GM12872 (cell line): ENCODE measurements around the gene FXYD6.

Source experiments
- TF ChIP-seq, protein P1 (sequence below): IDR thresholded peaks from 3 replicates; pipeline ENCODE4 v1.5.1; 2011; ENCODE audit warnings: low read depth, mild to moderate bottlenecking, low read length, moderate library complexity; ENCODE audit not compliant: insufficient read depth

FXYD6 gene

DNA sequence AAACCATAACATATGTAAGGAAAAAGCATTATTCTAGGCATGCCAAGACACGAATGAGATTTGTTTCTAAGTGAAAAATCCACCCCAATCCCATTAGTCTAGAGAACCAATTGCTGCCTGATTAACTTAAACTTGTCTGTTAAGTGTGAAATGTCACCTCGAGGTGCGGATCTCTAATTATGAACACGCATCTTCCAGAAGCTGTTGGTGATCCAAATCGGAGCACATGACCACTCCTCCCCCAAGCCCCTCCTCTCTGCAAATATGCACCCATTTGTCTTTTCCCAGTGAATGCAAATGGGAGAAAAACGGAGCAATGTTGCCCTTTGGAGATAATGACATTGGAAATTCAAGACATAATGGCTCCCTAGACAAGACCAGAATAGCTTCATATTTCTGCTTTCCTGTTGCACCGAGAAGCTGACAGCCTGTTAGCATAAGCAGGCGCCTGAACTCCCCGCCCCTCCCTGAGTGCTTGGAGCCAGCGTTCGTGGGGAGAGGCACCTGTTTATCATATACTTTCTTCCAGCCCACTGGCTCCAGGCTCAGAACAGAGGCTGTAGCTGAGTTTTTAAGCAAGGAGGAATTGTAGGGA is 6.0 kb upstream of the FXYD6 start:
- TF ChIP-seq, protein P1, sequence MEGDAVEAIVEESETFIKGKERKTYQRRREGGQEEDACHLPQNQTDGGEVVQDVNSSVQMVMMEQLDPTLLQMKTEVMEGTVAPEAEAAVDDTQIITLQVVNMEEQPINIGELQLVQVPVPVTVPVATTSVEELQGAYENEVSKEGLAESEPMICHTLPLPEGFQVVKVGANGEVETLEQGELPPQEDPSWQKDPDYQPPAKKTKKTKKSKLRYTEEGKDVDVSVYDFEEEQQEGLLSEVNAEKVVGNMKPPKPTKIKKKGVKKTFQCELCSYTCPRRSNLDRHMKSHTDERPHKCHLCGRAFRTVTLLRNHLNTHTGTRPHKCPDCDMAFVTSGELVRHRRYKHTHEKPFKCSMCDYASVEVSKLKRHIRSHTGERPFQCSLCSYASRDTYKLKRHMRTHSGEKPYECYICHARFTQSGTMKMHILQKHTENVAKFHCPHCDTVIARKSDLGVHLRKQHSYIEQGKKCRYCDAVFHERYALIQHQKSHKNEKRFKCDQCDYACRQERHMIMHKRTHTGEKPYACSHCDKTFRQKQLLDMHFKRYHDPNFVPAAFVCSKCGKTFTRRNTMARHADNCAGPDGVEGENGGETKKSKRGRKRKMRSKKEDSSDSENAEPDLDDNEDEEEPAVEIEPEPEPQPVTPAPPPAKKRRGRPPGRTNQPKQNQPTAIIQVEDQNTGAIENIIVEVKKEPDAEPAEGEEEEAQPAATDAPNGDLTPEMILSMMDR: no peak

DNA sequence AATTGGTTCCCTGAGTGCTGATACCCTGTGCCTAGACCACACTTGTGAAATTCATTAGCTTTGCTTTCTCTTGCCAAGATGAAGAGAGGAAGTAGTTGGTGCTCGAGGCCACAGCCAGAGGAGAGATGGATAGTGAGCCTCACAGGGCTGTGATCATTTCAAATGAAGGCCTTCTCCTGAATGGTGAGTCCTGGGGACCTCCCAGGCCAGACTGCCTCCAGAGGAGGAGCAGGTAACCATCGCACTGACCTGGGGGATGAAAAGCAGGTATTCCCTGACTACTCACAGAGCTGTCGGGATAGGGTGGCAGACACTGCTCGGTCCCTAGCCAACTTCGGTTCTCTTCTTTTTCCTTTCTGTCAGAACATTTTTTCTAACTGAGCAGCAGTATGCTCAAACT is 4.8 kb upstream of the FXYD6 start:
- TF ChIP-seq, protein P1: no peak

DNA sequence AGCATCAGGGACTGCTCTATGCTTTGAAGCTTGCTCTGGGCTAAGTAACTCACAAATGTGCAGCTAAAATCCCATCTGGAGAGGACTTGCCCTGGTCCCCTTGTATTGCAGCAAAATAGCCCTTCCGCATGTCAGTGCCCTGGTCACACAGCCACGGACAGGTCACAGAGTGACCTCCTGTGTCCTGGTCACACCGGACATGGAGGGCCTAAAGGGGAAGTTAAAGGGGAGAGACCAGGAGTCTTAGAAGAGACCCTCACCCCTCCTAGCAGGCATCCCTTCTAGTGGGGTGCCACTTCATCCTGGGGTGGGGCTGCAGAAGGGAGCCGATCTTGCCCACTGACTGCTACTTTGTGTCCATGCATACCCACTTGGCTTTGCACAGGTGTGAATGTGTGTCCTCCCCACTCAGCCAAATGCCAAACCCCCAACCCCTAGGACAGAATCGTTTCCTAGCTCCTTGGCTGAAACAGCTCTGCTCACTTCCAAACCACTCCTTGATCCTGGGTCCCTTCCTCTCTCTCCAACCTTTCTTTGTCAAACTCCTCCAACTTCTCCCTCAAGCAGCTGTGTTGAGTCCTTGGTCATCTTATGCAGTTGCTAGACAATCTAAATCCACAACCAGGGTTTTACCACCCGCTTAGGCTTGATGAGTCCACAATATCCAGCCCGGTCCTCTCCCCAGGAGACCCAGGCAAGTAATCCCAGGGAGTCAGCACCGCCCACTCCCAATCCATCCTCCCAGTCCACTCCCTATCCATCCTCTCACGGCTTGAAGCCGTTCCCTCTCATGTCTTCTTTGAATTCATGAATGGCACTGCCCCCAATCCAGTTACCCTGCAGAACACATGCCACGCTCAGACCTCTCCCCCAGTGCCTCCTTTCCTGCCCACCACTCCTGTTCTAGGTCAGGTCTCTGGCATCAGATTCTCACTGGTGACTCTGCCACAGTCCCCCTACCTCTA is 3.3 kb upstream of the FXYD6 start:
- TF ChIP-seq, protein P1: no peak

DNA sequence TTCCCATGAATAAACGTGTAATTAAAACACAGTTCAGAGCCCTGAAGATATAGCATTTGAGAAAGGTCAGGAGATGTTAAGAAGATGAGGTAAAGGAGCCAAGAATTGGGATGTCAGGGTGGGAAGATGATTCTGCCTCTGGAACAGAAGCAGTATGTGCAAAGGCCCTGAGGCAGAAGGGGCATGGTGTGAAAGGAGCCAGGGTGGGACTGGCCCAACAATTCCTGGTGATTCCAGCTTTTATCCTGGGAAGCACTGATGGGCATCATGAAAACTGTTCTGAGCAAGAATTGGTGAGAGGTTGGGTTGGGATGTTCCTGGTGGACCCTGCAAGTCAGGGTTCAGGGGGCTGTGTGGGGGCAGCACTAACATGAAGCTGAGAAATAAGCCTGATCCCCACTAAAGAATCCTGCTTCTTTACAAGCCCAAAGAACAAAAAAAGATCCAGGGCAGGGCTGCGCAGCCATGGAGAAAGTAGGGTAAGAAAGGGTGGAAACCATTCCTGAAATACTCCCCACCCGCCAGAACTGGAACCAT is 2.5 kb upstream of the FXYD6 start:
- TF ChIP-seq, protein P1: no peak

DNA sequence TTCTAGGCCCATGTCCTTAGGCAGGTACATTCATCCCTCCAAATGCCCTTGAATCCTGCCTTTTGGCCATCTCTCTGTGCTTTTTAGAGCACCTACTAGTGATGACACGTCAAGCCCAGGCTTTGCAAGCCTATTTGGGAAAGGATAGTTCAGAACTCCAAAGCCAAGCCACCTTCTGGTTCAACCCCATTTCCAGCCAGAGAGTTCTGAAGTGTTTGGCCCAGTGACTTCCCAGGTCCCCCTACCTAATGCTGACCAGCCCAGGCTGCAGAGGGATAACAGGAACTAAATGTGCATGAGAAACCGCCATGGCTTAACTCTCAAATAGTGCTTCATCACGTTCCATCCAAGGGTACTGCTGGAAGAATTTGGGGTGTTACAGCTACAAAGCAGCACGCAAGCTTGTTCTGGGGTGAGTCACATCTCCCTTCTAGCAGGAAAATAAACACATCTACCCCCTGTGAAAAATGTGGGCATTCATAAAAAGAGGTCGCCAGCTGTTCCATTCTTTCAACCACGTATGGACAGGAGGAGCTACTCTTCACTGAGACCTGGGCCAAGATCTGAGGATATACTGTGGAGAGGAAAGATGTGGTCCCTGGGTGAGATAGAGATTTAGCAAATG is 2.0 kb upstream of the FXYD6 start:
- TF ChIP-seq, protein P1: no peak

DNA sequence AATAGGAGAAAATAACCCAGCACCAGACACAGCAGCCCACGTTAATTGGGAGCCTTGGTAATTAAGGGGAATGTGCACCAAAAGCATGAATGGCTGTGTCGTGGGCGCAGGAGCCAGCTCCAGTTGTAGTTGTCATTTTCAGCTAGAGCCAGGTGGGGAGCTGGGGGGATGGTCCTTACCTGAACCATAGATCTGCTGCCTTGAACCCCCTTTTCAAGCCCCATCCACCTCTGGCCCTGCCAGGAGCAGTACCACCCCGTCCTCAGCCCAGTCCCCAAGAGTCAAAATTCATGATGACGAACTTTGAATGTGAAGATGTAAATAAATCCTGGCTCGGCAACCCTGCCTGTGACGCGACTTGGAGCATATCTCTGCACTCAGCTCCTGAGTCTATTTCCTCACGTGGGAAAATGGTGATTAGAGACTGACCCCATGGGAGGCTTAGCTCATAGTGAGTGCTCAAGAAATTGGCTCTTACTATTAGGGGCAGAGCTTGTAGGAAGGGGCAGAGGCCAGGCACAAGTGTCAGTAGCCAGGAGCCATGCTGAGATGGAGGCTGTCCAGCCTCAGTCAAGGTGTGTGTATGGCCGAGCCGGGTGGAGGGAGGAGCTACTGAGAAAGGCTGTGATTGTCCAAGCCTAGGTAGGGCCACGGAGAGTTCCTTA is 794 bp upstream of the FXYD6 start:
- TF ChIP-seq, protein P1: no peak

DNA sequence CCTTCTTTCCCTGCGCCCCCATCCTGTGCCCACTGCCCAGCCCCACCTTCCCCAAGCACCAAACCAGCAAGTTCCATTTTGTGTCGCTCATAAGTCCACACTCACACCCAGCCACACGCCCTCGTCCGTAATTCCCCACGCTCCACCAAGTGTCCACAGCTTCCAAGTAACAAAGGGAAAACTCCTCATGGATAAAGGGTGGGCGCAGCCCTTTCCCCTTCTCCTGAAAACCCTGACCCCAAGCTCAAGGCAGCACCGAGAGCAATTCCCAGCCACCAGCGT is 458 bp downstream of the FXYD6 start:
- TF ChIP-seq, protein P1: no peak
